IMR-90 (cell line): ENCODE results near the gene PREB. TPM values are rescaled to one million over a fixed set of nuclear protein-coding genes. Genes with fewer than 3 reads are reported as not detected.
A peak's percentile ranks its signal among the peaks of the same experiment; 100 is the strongest.

Experiments used
- ATAC-seq: fragments of 200-7000 bp; cut with Tn5 transposase; 2 replicates; pipeline ENCODE4 v1.9.1; 2020; ENCODE audit warnings: low read depth, mild to moderate bottlenecking, moderate library complexity
- BruUV-seq: library from RNA; stranded (reverse); fragments of 400-500 nt; replicated peaks from 2 replicates; lab custom pipeline; 2021; lab: Mats Ljungman, UMichigan
- CTCF ChIA-PET: fragments of 300-600 bp; formaldehyde crosslinking; extraction: SDS; loops from one replicate; lab custom pipeline; 2021; ENCODE audit warnings: antibody characterized with exemption; lab: Yijun Ruan, JAX
- POLR2A ChIA-PET: fragments of 300-600 bp; sonication (Branson Sonifier 250); formaldehyde crosslinking; loops from one replicate; lab custom pipeline; 2022; ENCODE audit warnings: antibody characterized with exemption; ENCODE audit not compliant: unreplicated experiment; lab: Charles Lee
- DNase-seq: peaks from one replicate; pipeline ENCODE4 v3.0.0; 2013
- H2AFZ ChIP-seq: replicated peaks from 2 replicates; pipeline ENCODE3; 2013; ENCODE audit warnings: low read length, mild to moderate bottlenecking; ENCODE audit not compliant: poor library complexity
- H2AK5ac ChIP-seq: 2 replicates; pipeline ENCODE4 v1.6.1; 2013; ENCODE audit warnings: low read depth, low read length, inconsistent platforms
- H2AK9ac ChIP-seq: replicated peaks from 2 replicates; pipeline ENCODE3; 2013; ENCODE audit warnings: mild to moderate bottlenecking, low read depth, low read length, moderate library complexity; ENCODE audit not compliant: poor library complexity
- H2BK120ac ChIP-seq: 2 replicates; pipeline ENCODE4 v1.6.1; 2013; ENCODE audit warnings: low read depth, low read length, inconsistent platforms
- H2BK15ac ChIP-seq: 3 replicates; pipeline ENCODE4 v1.6.1; 2013; ENCODE audit warnings: low read depth, low read length, inconsistent platforms
- H2BK20ac ChIP-seq: 2 replicates; pipeline ENCODE4 v1.6.1; 2013; ENCODE audit warnings: low read depth, mild to moderate bottlenecking, inconsistent platforms, low read length, moderate library complexity
- H2BK5ac ChIP-seq: 2 replicates; pipeline ENCODE4 v1.6.1; 2013; ENCODE audit warnings: mild to moderate bottlenecking, low read depth, low read length, inconsistent platforms; ENCODE audit not compliant: poor library complexity, severe bottlenecking
- H3K14ac ChIP-seq: replicated peaks from 2 replicates; pipeline ENCODE4 v1.6.1; 2013; ENCODE audit warnings: low read depth, low read length, inconsistent platforms
- H3K18ac ChIP-seq: 2 replicates; pipeline ENCODE4 v1.6.1; 2013; ENCODE audit warnings: low read depth, low read length, control low read depth
- H3K23ac ChIP-seq: 2 replicates; pipeline ENCODE4 v1.6.1; 2013; ENCODE audit warnings: low read depth, low read length, inconsistent platforms
- H3K27ac ChIP-seq: 2 replicates; pipeline ENCODE4 v1.5.1; 2013; ENCODE audit warnings: mild to moderate bottlenecking, control low read depth, low read length; ENCODE audit not compliant: insufficient read depth
- H3K27me3 ChIP-seq: 2 replicates; pipeline ENCODE4 v1.6.1; 2013; ENCODE audit warnings: low read length; ENCODE audit not compliant: control insufficient read depth, insufficient read depth
- H3K36me3 ChIP-seq: 2 replicates; pipeline ENCODE4 v1.6.1; 2013; ENCODE audit warnings: low read length, mixed read lengths; ENCODE audit not compliant: control insufficient read depth, insufficient read depth
- H3K4ac ChIP-seq: 2 replicates; pipeline ENCODE4 v1.6.1; 2013; ENCODE audit warnings: low read depth, low read length, inconsistent platforms
- H3K4me1 ChIP-seq: 2 replicates; pipeline ENCODE4 v1.6.1; 2013; ENCODE audit warnings: low read length, mixed read lengths; ENCODE audit not compliant: control insufficient read depth, insufficient read depth
- H3K4me2 ChIP-seq: 2 replicates; pipeline ENCODE4 v1.6.1; 2013; ENCODE audit warnings: low read depth, mild to moderate bottlenecking, control low read depth, low read length, moderate library complexity
- H3K4me3 ChIP-seq: 2 replicates; pipeline ENCODE4 v1.5.1; 2013; ENCODE audit warnings: low read depth, mild to moderate bottlenecking, control low read depth, low read length, moderate library complexity; ENCODE audit not compliant: insufficient read depth
- H3K56ac ChIP-seq: 2 replicates; pipeline ENCODE4 v1.6.1; 2013; ENCODE audit warnings: low read length, inconsistent platforms; ENCODE audit not compliant: insufficient read depth; ENCODE audit errors: extremely low read depth
- H3K79me1 ChIP-seq, 2 experiments: 2 replicates each; pipeline ENCODE4 v1.6.1; 2013; ENCODE audit warnings: low read length in 2 of 2, inconsistent platforms in 1 of 2, low read depth in 1 of 2
- H3K9ac ChIP-seq: 2 replicates; pipeline ENCODE4 v1.6.1; 2013; ENCODE audit warnings: low read depth, low read length, control low read depth
- H3K9me1 ChIP-seq: 2 replicates; pipeline ENCODE4 v1.6.1; 2013; ENCODE audit warnings: low read length, inconsistent platforms; ENCODE audit not compliant: insufficient read depth
- H3K9me3 ChIP-seq: 2 replicates; pipeline ENCODE4 v1.6.1; 2013; ENCODE audit warnings: low read length; ENCODE audit not compliant: control insufficient read depth, insufficient read depth
- H4K20me1 ChIP-seq: 2 replicates; pipeline ENCODE4 v1.6.1; 2013; ENCODE audit warnings: low read length, inconsistent platforms; ENCODE audit not compliant: insufficient read depth
- H4K5ac ChIP-seq: 2 replicates; pipeline ENCODE4 v1.6.1; 2013; ENCODE audit warnings: mild to moderate bottlenecking, low read depth, low read length, control low read depth
- H4K8ac ChIP-seq, 2 experiments: 2 replicates each; pipeline ENCODE4 v1.6.1; 2013; ENCODE audit warnings: low read depth in 2 of 2, low read length in 2 of 2, control low read depth in 1 of 2, inconsistent platforms in 1 of 2
- H4K91ac ChIP-seq: 2 replicates; pipeline ENCODE4 v1.6.1; 2013; ENCODE audit warnings: low read depth, low read length, inconsistent platforms; ENCODE audit not compliant: insufficient read depth
- CEBPB ChIP-seq: IDR thresholded peaks from 2 replicates; pipeline ENCODE4 v1.6.1; 2012; ENCODE audit warnings: low read depth, low read length, improper control_type of control experiment
- CHD1 ChIP-seq: IDR thresholded peaks from 2 replicates; pipeline ENCODE4 v1.6.1; 2012; ENCODE audit warnings: low read depth, low read length, improper control_type of control experiment
- FOS ChIP-seq: fragments of 150-350 bp; IDR thresholded peaks from 2 replicates; pipeline ENCODE4 v1.6.1; 2016; ENCODE audit warnings: low read depth, low read length
- MAZ ChIP-seq: IDR thresholded peaks from 2 replicates; pipeline ENCODE4 v1.6.1; 2012; ENCODE audit warnings: low read depth, mild to moderate bottlenecking, low read length, improper control_type of control experiment, moderate library complexity, borderline replicate concordance
- POLR2A ChIP-seq: IDR thresholded peaks from 2 replicates; pipeline ENCODE4 v1.6.1; 2012; ENCODE audit warnings: mild to moderate bottlenecking, low read depth, low read length
- RAD21 ChIP-seq: IDR thresholded peaks from 2 replicates; pipeline ENCODE4 v1.6.1; 2012; ENCODE audit warnings: low read length, improper control_type of control experiment
- RCOR1 ChIP-seq: IDR thresholded peaks from 2 replicates; pipeline ENCODE4 v1.6.1; 2012; ENCODE audit warnings: mild to moderate bottlenecking, low read length, improper control_type of control experiment; ENCODE audit not compliant: insufficient replicate concordance
- WGBS, 2 experiments: methylation state at CpG; one replicate each; pipeline versions ENCODE4 v1.1.5 to v1.1.7; 2013; ENCODE audit warnings: missing lambda C conversion rate in 2 of 2; ENCODE audit not compliant: insufficient read length in 1 of 2; ENCODE audit errors: extremely low coverage in 2 of 2; 5-methylcytosine and 5-hydroxymethylcytosine counted together
- dilution Hi-C: fragments of 300-500 bp; cut with HindIII; formaldehyde crosslinking; loops from one replicate; pipeline ENCODE4 v1.14.3; 2018; ENCODE audit warnings: low sequenced_read_pairs; ENCODE audit not compliant: unreplicated experiment
- in situ Hi-C: fragments of 300-500 bp; cut with MboI; formaldehyde crosslinking; loops from 3 replicates; pipeline ENCODE4 v1.14.3; 2019; ENCODE audit warnings: low sequenced_read_pairs, inconsistent platforms, mixed read lengths
- intact Hi-C: fragments of 100-400 bp; cut with micrococcal nuclease; formaldehyde crosslinking; loops from 2 replicates; pipeline ENCODE4 v1.10.0; 2022
- polyA plus RNA-seq, 3 experiments: library from polyadenylated mRNA; depleted of rRNA; stranded (reverse); fragments of >200 nt; gene quantifications; 2 replicates each; pipeline ENCODE4 v1.2.3, GENCODE V29; 2012; ENCODE audit warnings: low replicate concordance in 1 of 3
- total RNA-seq: library from RNA; depleted of rRNA; stranded (reverse); fragments of >200 nt; gene quantifications from 2 replicates; pipeline ENCODE4 v1.2.3, GENCODE V29; 2012
- TF ChIP-seq, protein P1 (sequence below): fragments of 150-350 bp; IDR thresholded peaks from 2 replicates; pipeline ENCODE4 v1.6.1; 2017; ENCODE audit warnings: mild to moderate bottlenecking, antibody characterized with exemption, low read length, low read depth
- TF ChIP-seq, protein P2 (sequence below): fragments of 150-350 bp; IDR thresholded peaks from 2 replicates; pipeline ENCODE4 v1.6.1; 2016; ENCODE audit warnings: low read depth, mild to moderate bottlenecking, low read length, moderate library complexity, borderline replicate concordance
- TF ChIP-seq, protein P3 (sequence below): conservative IDR thresholded peaks from 2 replicates; pipeline ENCODE4 v1.5.1; 2012; ENCODE audit warnings: mild to moderate bottlenecking, low read depth, low read length, improper control_type of control experiment

The PREB gene
- total and polyA plus RNA-seq, 2 of the 4 experiments (the other 2 are of a cell fraction), result 38.9 to 52.2 TPM

- TF ChIP-seq POLR2A (no peak), RAD21 (no peak), RCOR1 (no peak), FOS (no peak), CEBPB (no peak), MAZ (no peak), CHD1 (no peak)
- TF ChIP-seq, protein P1, sequence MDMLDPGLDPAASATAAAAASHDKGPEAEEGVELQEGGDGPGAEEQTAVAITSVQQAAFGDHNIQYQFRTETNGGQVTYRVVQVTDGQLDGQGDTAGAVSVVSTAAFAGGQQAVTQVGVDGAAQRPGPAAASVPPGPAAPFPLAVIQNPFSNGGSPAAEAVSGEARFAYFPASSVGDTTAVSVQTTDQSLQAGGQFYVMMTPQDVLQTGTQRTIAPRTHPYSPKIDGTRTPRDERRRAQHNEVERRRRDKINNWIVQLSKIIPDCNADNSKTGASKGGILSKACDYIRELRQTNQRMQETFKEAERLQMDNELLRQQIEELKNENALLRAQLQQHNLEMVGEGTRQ, result no peak
- TF ChIP-seq, protein P2, sequence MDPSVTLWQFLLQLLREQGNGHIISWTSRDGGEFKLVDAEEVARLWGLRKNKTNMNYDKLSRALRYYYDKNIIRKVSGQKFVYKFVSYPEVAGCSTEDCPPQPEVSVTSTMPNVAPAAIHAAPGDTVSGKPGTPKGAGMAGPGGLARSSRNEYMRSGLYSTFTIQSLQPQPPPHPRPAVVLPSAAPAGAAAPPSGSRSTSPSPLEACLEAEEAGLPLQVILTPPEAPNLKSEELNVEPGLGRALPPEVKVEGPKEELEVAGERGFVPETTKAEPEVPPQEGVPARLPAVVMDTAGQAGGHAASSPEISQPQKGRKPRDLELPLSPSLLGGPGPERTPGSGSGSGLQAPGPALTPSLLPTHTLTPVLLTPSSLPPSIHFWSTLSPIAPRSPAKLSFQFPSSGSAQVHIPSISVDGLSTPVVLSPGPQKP, result no peak
- TF ChIP-seq, protein P3, sequence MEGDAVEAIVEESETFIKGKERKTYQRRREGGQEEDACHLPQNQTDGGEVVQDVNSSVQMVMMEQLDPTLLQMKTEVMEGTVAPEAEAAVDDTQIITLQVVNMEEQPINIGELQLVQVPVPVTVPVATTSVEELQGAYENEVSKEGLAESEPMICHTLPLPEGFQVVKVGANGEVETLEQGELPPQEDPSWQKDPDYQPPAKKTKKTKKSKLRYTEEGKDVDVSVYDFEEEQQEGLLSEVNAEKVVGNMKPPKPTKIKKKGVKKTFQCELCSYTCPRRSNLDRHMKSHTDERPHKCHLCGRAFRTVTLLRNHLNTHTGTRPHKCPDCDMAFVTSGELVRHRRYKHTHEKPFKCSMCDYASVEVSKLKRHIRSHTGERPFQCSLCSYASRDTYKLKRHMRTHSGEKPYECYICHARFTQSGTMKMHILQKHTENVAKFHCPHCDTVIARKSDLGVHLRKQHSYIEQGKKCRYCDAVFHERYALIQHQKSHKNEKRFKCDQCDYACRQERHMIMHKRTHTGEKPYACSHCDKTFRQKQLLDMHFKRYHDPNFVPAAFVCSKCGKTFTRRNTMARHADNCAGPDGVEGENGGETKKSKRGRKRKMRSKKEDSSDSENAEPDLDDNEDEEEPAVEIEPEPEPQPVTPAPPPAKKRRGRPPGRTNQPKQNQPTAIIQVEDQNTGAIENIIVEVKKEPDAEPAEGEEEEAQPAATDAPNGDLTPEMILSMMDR, result no peak
- in situ Hi-C loops (no loop called here), intact Hi-C loops (no loop called here), dilution Hi-C loops (no loop called here)
- Histone ChIP-seq H3K9ac (no peak overlapping the region), H4K20me1 (no peaks in the 10 kb centered on the region; the same call in 1 of the 2 replicates), H4K5ac (no peak overlapping the region), H4K91ac (no peak overlapping the region), H2AK9ac (peak overlapping the region; percentile 15), H3K9me1 (no peaks in the 10 kb centered on the region; the same call in 1 of the 2 replicates), H2BK120ac (no peak overlapping the region), H3K4me1 (peaks cover 5% of the 10 kb centered on the region), H2BK15ac (no peak overlapping the region), H2BK5ac (no peak overlapping the region), H3K23ac (no peak overlapping the region), H3K36me3 (no peaks in the 10 kb centered on the region), H3K79me1 (no peaks in the 10 kb centered on the region), H4K8ac (no peak overlapping the region), H3K27me3 (peaks cover 69% of the 10 kb centered on the region), H2AFZ (peak overlapping the region; percentile 85), H3K18ac (no peak overlapping the region), H2AK5ac (no peak overlapping the region), H2BK20ac (no peak overlapping the region), H3K4me3 (peak overlapping the region; percentile 42; the same call in 1 of the 2 replicates), H3K4ac (no peak overlapping the region), H3K56ac (no peak overlapping the region), H3K14ac (no peak overlapping the region), H3K4me2 (peak overlapping the region; percentile 87; the same call in 1 of the 2 replicates), H3K9me3 (peaks cover 6% of the 10 kb centered on the region; the same call in 1 of the 2 replicates), H3K27ac (no peak overlapping the region)
- WGBS, 2 experiments, result 13% methylated on average over 8 of the region's 14 CpGs; no CpG with 5 or more reads in 1 of the 2 experiments
- BruUV-seq, result no TSS peak
- ChIA-PET POLR2A (no interaction called here), CTCF (no interaction called here)
- DNase-seq, result no peak
- no peak for ATAC-seq
Observed at GRCh38 chr2:27117995-27118524, 16.4 kb downstream of the PREB start.
